Activated CD8-positive, alpha-beta memory T cell treated with anti-CD3 and anti-CD28 coated beads for 1 hour (primary cell): ENCODE results near the gene ROMO1.
"Not testable (repeated sequence)": the region's sequence is repeated elsewhere in the genome, so short reads cannot be mapped to it uniquely, and the experiment has no call there.

ENCODE experiments used
- DNase-seq, 2 donors: peaks; one replicate each; pipeline ENCODE4 v3.0.0-alpha.2; 2020; ENCODE audit warnings: low read depth in 1 of 2; ENCODE audit errors: extremely low read depth in 1 of 2

The ROMO1 gene

DNA sequence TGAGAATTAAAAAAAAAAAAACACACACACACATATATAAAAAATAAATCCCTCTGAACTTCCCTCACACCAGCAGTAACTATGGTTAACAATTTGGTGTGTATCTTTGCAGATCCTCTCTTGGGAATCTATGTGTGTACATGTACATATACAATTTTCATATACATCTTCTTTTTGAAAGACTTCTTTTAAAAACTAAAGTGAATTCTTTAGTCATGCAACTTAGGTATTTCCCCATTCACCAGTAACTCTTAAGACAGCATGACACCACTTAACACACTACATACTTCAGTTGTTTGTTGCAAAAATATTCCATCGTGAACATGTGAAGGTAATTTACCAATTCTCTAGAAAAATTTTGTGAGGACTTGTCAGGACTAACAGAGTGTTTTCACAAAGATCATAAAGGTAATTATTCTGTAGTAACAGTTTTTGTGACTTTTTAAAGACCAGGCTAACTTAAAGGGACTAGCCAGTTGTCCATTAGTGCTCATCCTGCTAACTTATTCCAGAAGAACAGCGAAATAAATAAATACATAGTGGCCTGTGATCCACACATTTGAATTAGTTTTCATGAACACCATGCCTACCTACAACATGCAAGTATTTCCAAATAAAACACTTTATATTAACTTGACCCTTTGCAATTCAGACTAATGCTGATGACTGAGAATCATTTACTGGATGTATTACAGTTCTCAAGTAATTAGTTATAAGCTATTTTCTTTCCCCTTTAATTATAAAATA is 30.8 kb downstream of the ROMO1 start:
- DNase-seq, result no peak

GRCh38 chr20:35730583-35731468 is 31.6 kb downstream of the ROMO1 start:
- no peak for DNase-seq

GRCh38 chr20:35731469-35731788 is 32.2 kb downstream of the ROMO1 start:
- DNase-seq, result no peak

- no peak for DNase-seq
These were observed 32.8 kb downstream of the ROMO1 start for GRCh38 chr20:35731862-35732643.

- DNase-seq, result no peak
These were observed 33.4 kb downstream of the ROMO1 start for GRCh38 chr20:35732644-35732982.

- no peak for DNase-seq
These were observed 35.2 kb downstream of the ROMO1 start for GRCh38 chr20:35734374-35734773.

DNA sequence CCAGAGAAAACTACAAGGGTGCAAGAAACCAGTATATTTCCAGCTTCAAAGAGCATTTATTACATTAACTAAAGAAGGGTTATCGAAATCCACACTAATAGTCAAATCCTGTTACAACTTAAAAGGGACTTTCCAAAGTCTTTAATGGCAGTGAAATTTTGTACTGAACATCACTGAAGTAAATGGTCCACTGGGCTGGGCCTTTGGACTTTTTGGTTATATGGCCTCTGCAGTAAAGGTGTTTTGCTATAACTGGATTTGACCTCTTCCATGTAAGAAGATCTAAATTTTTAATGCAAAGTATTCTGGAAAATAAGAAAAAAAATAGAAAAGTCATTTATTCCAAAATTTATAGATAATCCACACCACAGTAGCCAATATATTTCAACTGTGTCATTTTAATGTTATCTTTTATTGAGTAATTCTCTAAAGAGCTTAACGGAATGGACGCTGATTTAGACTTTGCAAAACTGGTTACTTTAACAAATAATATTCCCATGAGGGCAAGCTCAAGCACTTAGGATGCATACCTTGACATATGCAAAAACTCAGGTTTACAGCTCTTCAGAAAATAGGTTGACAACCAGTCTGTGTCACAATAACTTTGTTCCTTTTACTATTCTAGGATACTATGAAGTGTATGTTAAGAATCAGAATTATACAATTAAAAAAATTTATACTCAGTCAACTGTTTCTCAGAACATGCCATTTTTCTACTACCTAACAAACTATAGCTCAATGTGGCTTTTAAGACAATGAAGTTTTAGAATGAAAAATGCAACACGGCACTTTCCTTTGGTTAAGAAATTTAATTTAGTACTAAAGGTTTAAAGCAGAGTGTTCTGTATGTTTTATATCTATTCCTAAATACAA is 35.8 kb downstream of the ROMO1 start:
- no peak for DNase-seq

GRCh38 chr20:35735826-35736470 is 36.7 kb downstream of the ROMO1 start:
- no peak for DNase-seq

- DNase-seq, result no peak
These were observed 38.7 kb downstream of the ROMO1 start for GRCh38 chr20:35737865-35738333.

DNA sequence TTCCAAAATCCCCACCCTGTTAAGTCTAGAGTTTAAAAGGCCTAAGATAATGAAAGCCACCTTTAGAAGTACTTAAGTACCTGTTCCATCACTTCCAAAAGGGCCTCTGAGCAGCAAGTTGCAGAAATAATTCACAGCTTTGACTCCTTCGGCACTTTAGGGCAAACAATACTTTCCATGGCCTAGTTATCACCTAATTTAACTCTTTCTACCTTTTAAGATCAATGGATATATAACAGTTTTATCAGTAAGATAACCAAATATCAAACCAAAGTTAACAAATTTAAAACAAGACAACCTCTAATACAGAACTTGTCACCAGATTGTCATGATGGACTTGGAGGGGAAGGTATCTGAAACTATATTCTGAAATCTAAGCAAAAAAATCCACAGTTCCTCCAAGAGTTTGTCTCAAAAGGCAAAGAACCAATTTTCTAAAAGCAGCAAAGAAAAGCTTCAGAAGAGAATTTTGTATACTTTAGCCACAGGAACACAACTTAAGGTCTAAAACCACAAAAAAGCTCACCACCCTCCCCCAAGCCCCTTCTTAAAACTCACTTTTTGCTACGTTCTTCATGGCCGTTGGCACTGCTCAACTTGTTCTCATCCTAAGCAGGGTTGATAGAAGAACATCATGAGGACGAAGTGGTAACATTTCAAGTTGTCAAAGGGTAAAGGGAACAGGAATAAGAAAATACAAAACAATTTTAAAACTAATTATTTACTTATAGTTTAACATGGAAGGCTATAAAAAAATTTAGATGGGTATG is 39.4 kb downstream of the ROMO1 start:
- DNase-seq, result no peak

DNA sequence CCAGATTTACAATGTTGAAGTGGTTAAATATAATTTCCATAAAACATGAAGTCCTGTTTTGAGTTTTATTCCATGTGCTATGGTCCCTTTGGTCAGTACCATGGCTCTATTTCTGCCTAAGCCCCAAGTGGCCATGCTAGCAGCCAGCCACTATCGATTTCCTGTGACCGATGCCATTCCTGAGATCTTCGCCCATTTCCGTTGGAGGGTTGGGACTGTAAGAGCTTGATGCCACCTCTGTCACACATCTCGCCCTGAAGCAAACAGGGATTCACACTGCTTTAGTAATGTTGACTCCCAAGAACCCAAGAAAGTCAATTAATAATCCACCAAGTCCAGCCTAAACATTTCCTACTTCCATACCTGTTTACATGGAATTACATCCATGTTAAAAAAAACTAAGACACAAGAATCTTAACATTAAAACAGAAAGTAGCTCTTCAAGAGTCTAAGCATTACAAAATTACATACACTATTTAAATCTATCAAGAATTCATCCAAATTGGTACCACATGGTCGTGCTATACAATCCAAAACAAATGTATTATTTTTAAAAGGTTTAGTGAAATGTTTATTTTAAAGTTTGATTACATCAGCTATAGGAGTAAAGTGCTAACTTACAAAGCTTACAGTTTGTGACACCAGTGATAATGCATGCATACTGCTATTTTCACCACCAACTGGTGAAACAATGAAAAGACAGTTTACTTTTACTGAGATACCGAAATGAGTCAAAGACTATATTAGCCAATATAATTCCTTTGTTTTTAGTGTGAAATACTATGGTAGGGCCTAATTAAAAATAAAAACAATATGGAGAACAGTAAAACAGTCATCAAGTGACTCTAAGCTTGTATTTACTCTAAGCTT is 40.3 kb downstream of the ROMO1 start:
- no peak for DNase-seq

- peak; percentile 96 to 100 for DNase-seq
These were observed 42.9 kb downstream of the ROMO1 start, which contains the start of gene RBM39 for GRCh38 chr20:35741892-35742740. RBM39 (minus strand) TSS chr20:35742260; CDS start chr20:35740874, 1,386 bp downstream.

DNA sequence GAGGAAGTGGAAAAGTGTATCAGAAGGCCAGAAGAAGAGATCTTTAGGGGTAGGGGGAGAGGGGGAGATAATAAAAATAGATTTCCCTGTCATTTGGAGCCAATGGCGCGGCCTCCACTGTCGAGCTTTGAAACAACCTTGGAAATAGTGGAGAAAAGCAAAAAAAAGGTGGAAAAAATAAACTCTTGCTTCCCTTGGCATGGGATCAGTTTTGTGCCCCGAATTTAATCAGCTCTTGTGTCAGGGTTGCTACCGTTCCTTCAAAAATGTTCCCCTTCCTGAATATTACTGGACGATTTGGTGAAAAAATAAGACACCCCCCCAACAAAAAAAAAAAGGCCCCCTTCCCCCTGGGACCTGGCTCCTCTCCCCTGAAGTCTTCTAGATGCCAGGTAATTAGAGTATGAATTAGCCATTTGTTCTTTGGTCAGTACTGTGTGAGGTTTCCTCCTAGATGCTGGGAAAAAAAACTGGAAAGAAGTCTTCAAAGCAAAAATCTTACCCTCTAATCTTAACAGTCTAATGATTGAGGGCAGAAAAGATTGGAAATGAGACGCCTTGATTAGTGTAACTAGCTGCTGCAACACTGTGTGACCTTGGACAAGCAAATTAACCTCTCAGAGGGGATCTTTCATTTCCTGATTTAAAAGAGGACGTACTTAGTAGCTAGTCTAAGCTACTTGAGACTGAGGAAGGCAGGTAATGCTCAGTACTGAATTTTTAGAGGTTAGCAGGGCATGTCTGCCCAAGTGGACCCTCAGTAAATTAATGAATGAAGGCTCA is 43.7 kb downstream of the ROMO1 start:
- no peak for DNase-seq

DNA sequence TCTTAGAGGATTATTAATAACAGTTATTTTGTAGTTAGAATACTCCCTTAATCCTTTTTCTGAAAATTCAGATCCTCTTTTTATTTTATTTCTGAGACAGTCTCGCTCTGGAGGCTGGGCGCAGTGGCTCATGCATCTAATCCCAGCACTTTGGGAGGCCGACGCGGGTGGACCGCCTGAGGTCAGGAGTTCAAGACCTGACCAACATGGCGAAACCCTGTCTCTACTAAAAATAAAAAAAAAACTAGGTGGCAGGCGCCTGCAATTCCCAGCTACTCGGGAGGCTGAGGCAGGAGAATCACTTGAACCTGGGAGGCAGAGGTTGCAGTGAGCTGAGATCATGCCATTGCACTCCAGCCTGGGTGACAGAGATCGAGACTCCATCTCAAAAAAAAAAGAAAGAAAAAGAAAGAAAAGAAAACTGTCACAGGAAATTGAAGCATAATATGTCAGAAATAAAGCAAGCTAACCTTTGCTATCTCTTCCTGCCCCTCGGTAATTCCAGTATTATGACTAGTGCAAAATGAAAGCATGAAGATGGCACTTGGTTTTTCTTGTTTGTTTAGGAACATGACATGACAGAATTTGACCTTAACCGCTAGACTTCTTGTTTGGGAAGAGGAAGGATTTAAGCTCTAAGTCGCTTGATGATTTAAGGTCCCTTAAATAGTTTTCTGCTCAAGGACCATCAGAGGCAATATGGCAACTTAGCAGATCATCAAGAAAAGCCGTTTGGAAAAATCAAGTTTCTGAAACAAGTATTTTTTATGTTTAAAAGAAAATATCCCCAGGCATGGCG is 44.7 kb downstream of the ROMO1 start:
- no peak for DNase-seq

GRCh38 chr20:35744492-35744841 is 45.3 kb downstream of the ROMO1 start:
- not testable (repeated sequence) for DNase-seq
